Astrocyte (in vitro differentiated cells and primary cell): Measurements from ENCODE around the gene CARD11.

ENCODE experiments used
- CTCF ChIP-seq: IDR thresholded peaks from 2 replicates; pipeline ENCODE4 v1.5.1; 2011; ENCODE audit warnings: low read depth, mild to moderate bottlenecking, inconsistent platforms, low read length, moderate library complexity; ENCODE audit not compliant: insufficient read depth
- EZH2 ChIP-seq: IDR thresholded peaks from 2 replicates; pipeline ENCODE4 v1.6.1; 2012; ENCODE audit warnings: mild to moderate bottlenecking, low read length, inconsistent platforms; ENCODE audit not compliant: insufficient read depth

DNA sequence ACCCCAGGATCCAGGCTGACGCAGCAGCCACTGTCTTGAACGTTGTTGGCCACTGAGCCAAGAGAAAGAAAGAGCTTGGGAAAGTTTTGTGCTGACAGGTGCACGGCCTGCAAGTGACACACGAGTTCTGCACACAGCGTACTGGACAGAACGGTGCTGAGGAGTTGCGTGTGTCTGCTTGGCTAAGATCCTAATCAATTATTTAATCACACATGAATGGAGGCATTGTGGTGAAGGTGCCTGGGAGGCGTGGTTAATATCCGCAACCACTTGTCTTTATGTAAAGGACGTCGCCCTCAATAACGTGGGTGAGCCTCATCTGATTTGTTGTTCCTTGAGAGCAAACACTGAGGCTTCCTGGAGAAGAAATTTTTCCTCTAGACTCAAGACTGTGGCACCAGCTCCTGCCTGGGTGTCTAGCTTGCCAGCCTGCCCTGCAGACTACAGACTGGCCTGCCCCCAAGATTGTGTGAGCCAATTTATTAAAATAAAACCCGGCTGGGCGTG, 183.0 kb downstream of the CARD11 start:
- no peak for TF ChIP-seq CTCF
- no peak for TF ChIP-seq EZH2
